C4-2B (cell line): Measurements from ENCODE around the gene D2HGDH.

Experiments used
- ZFX ChIP-seq: fragments of 450-650 bp; IDR thresholded peaks from 2 replicates; pipeline ENCODE4 v1.6.1; 2017
- TF ChIP-seq, protein P1 (sequence below): fragments of 450-650 bp; conservative IDR thresholded peaks from 2 replicates; pipeline ENCODE4 v1.5.1; 2017; ENCODE audit warnings: mild to moderate bottlenecking

DNA sequence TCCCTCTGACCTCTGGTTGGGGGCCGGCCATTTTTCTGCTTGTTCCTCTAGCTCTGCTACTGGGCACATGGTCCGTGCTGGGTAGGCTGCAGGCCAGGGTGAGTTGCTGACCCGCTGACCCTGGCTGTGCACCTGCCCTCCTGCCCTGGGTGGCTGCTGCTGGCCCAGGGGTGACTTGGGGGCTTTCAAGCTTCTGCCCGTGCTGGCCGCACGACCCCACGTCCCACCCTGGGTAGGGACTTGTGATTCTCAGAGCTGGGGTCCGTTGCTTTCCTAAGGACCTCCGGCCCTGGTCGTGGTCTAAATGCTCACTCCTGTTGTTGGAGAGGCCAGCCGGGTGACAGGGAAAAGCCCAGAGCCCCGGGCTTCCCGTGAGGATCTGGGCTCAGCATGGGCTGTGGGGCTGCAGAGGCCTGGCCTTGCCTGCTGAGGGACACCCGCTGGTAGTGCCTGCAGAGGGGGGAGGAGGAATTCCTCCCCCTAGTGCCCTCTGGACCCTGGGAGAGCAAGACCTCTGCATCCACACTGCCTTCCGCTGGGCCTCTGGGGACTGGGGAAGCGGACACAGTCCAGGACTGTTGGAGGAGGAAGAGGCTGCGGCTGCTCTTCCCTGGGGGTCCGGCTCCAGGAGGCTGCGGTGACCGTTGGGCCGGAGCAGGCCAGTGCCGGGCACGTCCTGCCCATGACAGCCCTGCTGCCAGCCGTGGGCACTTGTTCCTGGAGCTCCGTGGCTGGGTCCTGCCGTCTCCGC lies 35.9 kb downstream of the D2HGDH start:
- TF ChIP-seq, protein P1, sequence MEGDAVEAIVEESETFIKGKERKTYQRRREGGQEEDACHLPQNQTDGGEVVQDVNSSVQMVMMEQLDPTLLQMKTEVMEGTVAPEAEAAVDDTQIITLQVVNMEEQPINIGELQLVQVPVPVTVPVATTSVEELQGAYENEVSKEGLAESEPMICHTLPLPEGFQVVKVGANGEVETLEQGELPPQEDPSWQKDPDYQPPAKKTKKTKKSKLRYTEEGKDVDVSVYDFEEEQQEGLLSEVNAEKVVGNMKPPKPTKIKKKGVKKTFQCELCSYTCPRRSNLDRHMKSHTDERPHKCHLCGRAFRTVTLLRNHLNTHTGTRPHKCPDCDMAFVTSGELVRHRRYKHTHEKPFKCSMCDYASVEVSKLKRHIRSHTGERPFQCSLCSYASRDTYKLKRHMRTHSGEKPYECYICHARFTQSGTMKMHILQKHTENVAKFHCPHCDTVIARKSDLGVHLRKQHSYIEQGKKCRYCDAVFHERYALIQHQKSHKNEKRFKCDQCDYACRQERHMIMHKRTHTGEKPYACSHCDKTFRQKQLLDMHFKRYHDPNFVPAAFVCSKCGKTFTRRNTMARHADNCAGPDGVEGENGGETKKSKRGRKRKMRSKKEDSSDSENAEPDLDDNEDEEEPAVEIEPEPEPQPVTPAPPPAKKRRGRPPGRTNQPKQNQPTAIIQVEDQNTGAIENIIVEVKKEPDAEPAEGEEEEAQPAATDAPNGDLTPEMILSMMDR: no peak
- TF ChIP-seq ZFX: no peak
